Glutamatergic neuron (in vitro differentiated cells): ENCODE data around the gene ALDH4A1. TPM values are rescaled to one million over a fixed set of nuclear protein-coding genes. Genes with fewer than 3 reads are reported as not detected.

Experiments
- DNase-seq: peaks from one replicate; pipeline ENCODE4 v3.0.0; 2022
- H3K27ac Mint-ChIP-seq: one replicate; pipeline ENCODE4 v1.8.0; 2020; ENCODE audit warnings: mild to moderate bottlenecking, mixed read lengths, inconsistent platforms; ENCODE audit not compliant: unreplicated experiment
- H3K27me3 Mint-ChIP-seq: one replicate; pipeline ENCODE4 v1.8.0; 2020; ENCODE audit warnings: mild to moderate bottlenecking, moderate library complexity, mixed read lengths, inconsistent platforms; ENCODE audit not compliant: unreplicated experiment
- H3K36me3 Mint-ChIP-seq: one replicate; pipeline ENCODE4 v1.8.0; 2020; ENCODE audit warnings: mild to moderate bottlenecking, mixed read lengths, inconsistent platforms; ENCODE audit not compliant: unreplicated experiment
- H3K4me1 Mint-ChIP-seq: one replicate; pipeline ENCODE4 v1.8.0; 2020; ENCODE audit warnings: mild to moderate bottlenecking, low read depth, mixed read lengths, inconsistent platforms; ENCODE audit not compliant: unreplicated experiment
- H3K4me3 Mint-ChIP-seq: one replicate; pipeline ENCODE4 v1.8.0; 2020; ENCODE audit warnings: mild to moderate bottlenecking, mixed read lengths, inconsistent platforms; ENCODE audit not compliant: unreplicated experiment
- H3K9me3 Mint-ChIP-seq: one replicate; pipeline ENCODE4 v1.8.0; 2020; ENCODE audit warnings: mild to moderate bottlenecking, moderate library complexity, mixed read lengths, inconsistent platforms; ENCODE audit not compliant: unreplicated experiment
- CTCF ChIP-seq: fragments of 200-600 bp; sonication (generic); IDR thresholded peaks from one replicate; pipeline ENCODE4 v1.5.0; 2021; ENCODE audit not compliant: partially characterized antibody, unreplicated experiment
- total RNA-seq: library from RNA; stranded (reverse); fragmentation: NEBNext Ultra II Directional; extraction: Animal tissue kit (Norgen Biotek cat#: 25700); gene quantifications from one replicate; pipeline ENCODE4 v1.2.1, GENCODE V29; 2021; ENCODE audit not compliant: unreplicated experiment

The ALDH4A1 gene
- total RNA-seq, 1 donor from 2014 or later = 28.9 TPM

GRCh38 chr1:18880585-18880984, 21.8 kb downstream of the ALDH4A1 start:
- Mint-ChIP-seq H3K27ac (no peak overlapping the region), H3K4me1 (no peaks in the 10 kb centered on the region), H3K27me3 (peaks cover 5% of the 10 kb centered on the region), H3K36me3 (no peaks in the 10 kb centered on the region), H3K9me3 (peaks cover 4% of the 10 kb centered on the region), H3K4me3 (no peak overlapping the region)
- DNase-seq = no peak
- no peak for TF ChIP-seq CTCF

GRCh38 chr1:18879791-18880309, 22.5 kb downstream of the ALDH4A1 start:
- H3K27ac Mint-ChIP-seq = no peak overlapping the region
- no peak for DNase-seq
- H3K4me1 Mint-ChIP-seq = no peaks in the 10 kb centered on the region
- H3K27me3 Mint-ChIP-seq = peaks cover 5% of the 10 kb centered on the region
- peaks cover 4% of the 10 kb centered on the region for H3K9me3 Mint-ChIP-seq
- H3K4me3 Mint-ChIP-seq = no peak overlapping the region
- H3K36me3 Mint-ChIP-seq = no peaks in the 10 kb centered on the region
- TF ChIP-seq CTCF = no peak

DNA sequence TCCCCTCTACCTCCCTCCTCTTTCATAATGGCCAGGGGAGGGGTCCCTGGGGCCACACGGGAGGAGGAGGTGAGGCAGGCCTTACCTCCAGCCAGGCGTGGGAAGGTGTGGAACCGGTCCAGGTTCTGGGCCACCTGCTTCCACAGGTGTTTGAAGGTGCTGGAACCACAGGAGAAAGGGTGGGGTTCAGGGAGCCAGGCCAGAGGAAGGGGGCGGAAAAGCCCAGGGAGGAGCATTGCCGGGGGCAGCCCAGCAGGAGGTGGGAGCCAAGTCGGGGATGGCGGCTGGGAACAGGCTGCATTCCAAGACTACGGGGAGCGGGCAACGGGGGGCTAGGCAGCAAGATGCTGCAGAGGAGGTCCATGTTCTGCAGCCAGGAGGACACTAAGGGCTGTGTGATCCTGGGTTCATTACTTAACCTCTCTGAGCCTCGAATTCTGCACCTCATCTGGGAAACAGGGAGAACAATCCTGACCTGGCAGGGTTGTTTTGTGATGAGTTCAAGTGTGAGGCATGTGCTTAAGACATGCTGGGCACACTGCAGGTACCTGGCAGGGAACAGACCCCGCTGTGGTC, 23.1 kb downstream of the ALDH4A1 start:
- Mint-ChIP-seq H3K9me3 (peaks cover 1% of the 10 kb centered on the region), H3K4me3 (no peak overlapping the region), H3K27me3 (peaks cover 5% of the 10 kb centered on the region), H3K4me1 (no peaks in the 10 kb centered on the region), H3K27ac (no peak overlapping the region), H3K36me3 (no peaks in the 10 kb centered on the region)
- no peak for DNase-seq
- no peak for TF ChIP-seq CTCF

- DNase-seq = no peak
- peaks cover 1% of the 10 kb centered on the region for H3K9me3 Mint-ChIP-seq
- H3K27me3 Mint-ChIP-seq = peaks cover 5% of the 10 kb centered on the region
- H3K27ac Mint-ChIP-seq = no peak overlapping the region
- no peaks in the 10 kb centered on the region for H3K4me1 Mint-ChIP-seq
- no peak for TF ChIP-seq CTCF
- H3K4me3 Mint-ChIP-seq = no peak overlapping the region
- no peaks in the 10 kb centered on the region for H3K36me3 Mint-ChIP-seq
These were observed 23.7 kb downstream of the ALDH4A1 start for GRCh38 chr1:18878538-18879214.

- Mint-ChIP-seq H3K27ac (no peak overlapping the region), H3K9me3 (peaks cover under 1% of the 10 kb centered on the region), H3K27me3 (peaks cover 5% of the 10 kb centered on the region), H3K4me1 (no peaks in the 10 kb centered on the region), H3K4me3 (no peak overlapping the region), H3K36me3 (no peaks in the 10 kb centered on the region)
- DNase-seq = no peak
- no peak for TF ChIP-seq CTCF
These were observed 25.1 kb downstream of the ALDH4A1 start for GRCh38 chr1:18877282-18877681.
